ENCODE data around the gene ZBED3. TPM values are rescaled to one million over a fixed set of nuclear protein-coding genes. Genes with fewer than 3 reads are reported as not detected.

Gene ZBED3
- total RNA-seq, 2 experiments from 2014 or later, result 3.6 to 13.2 TPM

- Histone ChIP-seq H3K36me3 (ENCODE audit: insufficient read depth, low read length) (peaks cover 40% of the 10 kb centered on the region), H3K4me2 (ENCODE audit: low read length) (no peak overlapping the region), H3K27ac (ENCODE audit: low read depth, low read length, poor library complexity, severe bottlenecking) (no peak overlapping the region), H2AFZ (ENCODE audit: low read length) (no peak overlapping the region), H3K79me2 (ENCODE audit: insufficient read depth, low read depth, low read length) (no peaks in the 10 kb centered on the region), H3K4me1 (ENCODE audit: insufficient read depth, low read length, poor library complexity, severe bottlenecking) (no peaks in the 10 kb centered on the region), H3K9me3 (ENCODE audit: low read length) (no peaks in the 10 kb centered on the region), H3K9me2 (ENCODE audit: insufficient read depth, low read length) (no peaks in the 10 kb centered on the region), H4K20me1 (ENCODE audit: insufficient read depth, low read length) (peaks cover 3% of the 10 kb centered on the region; the same call in 1 of the 2 replicates), H3K4me3 (ENCODE audit: low read depth, low read length, poor library complexity, severe bottlenecking) (no peak overlapping the region)
- ChIA-PET CTCF (ENCODE audit: unreplicated experiment) (no interaction called here), POLR2A (no interaction called here)
- intact Hi-C loops (cut with micrococcal nuclease; ENCODE audit: unreplicated experiment), result no loop called here
- no TSS peak for BruUV-seq (replicated peaks)
- DNase-seq (ENCODE audit: low spot score), result no peak
- TF ChIP-seq CTCF (conservative IDR thresholded peaks at IDR 0.05; ENCODE audit: low read length) (no peak), EZH2phosphoT487 (IDR thresholded peaks at IDR 0.05; ENCODE audit: borderline replicate concordance, low read depth, low read length) (no peak)
These were observed 12.3 kb downstream of the ZBED3 start for GRCh38 chr5:77074745-77075144.

- H3K4me2 ChIP-seq (ENCODE audit: low read length), result no peak overlapping the region
- no peaks in the 10 kb centered on the region for H3K9me3 ChIP-seq (ENCODE audit: low read length)
- H3K36me3 ChIP-seq (ENCODE audit: insufficient read depth, low read length), result peaks cover 47% of the 10 kb centered on the region
- H4K20me1 ChIP-seq (ENCODE audit: insufficient read depth, low read length), result peaks cover 3% of the 10 kb centered on the region; the same call in 1 of the 2 replicates
- no peaks in the 10 kb centered on the region for H3K9me2 ChIP-seq (ENCODE audit: insufficient read depth, low read length)
- H2AFZ ChIP-seq (ENCODE audit: low read length), result no peak overlapping the region
- CTCF ChIA-PET (ENCODE audit: unreplicated experiment), result no interaction called here
- no peaks in the 10 kb centered on the region for H3K4me1 ChIP-seq (ENCODE audit: insufficient read depth, low read length, poor library complexity, severe bottlenecking)
- no TSS peak for BruUV-seq (replicated peaks)
- H3K4me3 ChIP-seq (ENCODE audit: low read depth, low read length, poor library complexity, severe bottlenecking), result no peak overlapping the region
- TF ChIP-seq EZH2phosphoT487 (IDR thresholded peaks at IDR 0.05; ENCODE audit: borderline replicate concordance, low read depth, low read length) (no peak), CTCF (conservative IDR thresholded peaks at IDR 0.05; ENCODE audit: low read length) (no peak)
- intact Hi-C loops (cut with micrococcal nuclease; ENCODE audit: unreplicated experiment), result no loop called here
- no peak for DNase-seq (ENCODE audit: low spot score)
- H3K27ac ChIP-seq (ENCODE audit: low read depth, low read length, poor library complexity, severe bottlenecking), result no peak overlapping the region
- POLR2A ChIA-PET, result interaction anchor here (1.5 kb wide), 1 partner anchor 9 kb away, joined by 4 read pairs; no protein-coding TSS in a partner anchor
- H3K79me2 ChIP-seq (ENCODE audit: insufficient read depth, low read depth, low read length), result no peaks in the 10 kb centered on the region
These were observed 13.4 kb downstream of the ZBED3 start for GRCh38 chr5:77073667-77074066.

- Histone ChIP-seq H3K9me2 (ENCODE audit: insufficient read depth, low read length) (no peaks in the 10 kb centered on the region), H3K4me3 (ENCODE audit: low read depth, low read length, poor library complexity, severe bottlenecking) (no peak overlapping the region), H3K9me3 (ENCODE audit: low read length) (no peaks in the 10 kb centered on the region), H3K4me2 (ENCODE audit: low read length) (no peak overlapping the region), H3K27ac (ENCODE audit: low read depth, low read length, poor library complexity, severe bottlenecking) (no peak overlapping the region), H2AFZ (ENCODE audit: low read length) (no peak overlapping the region), H4K20me1 (ENCODE audit: insufficient read depth, low read length) (no peaks in the 10 kb centered on the region), H3K4me1 (ENCODE audit: insufficient read depth, low read length, poor library complexity, severe bottlenecking) (no peaks in the 10 kb centered on the region), H3K36me3 (ENCODE audit: insufficient read depth, low read length) (peaks cover 80% of the 10 kb centered on the region), H3K79me2 (ENCODE audit: insufficient read depth, low read depth, low read length) (no peaks in the 10 kb centered on the region)
- no peak for TF ChIP-seq EZH2phosphoT487 (IDR thresholded peaks at IDR 0.05; ENCODE audit: borderline replicate concordance, low read depth, low read length)
- TF ChIP-seq CTCF (conservative IDR thresholded peaks at IDR 0.05; ENCODE audit: low read length), result no peak
- no peak for DNase-seq (ENCODE audit: low spot score)
- intact Hi-C loops (cut with micrococcal nuclease; ENCODE audit: unreplicated experiment), result no loop called here
- CTCF ChIA-PET (ENCODE audit: unreplicated experiment), result no interaction called here
- POLR2A ChIA-PET, result interaction anchor here (1.3 kb wide), 1 partner anchor 9 kb away, joined by 6 read pairs; no protein-coding TSS in a partner anchor
- BruUV-seq (replicated peaks), result no TSS peak
These were observed 20.2 kb downstream of the ZBED3 start for GRCh38 chr5:77066823-77067442.
